Upper lobe of left lung (tissue), 6 donors: Measurements from ENCODE around the gene PLD4. TPM values are rescaled to one million over a fixed set of nuclear protein-coding genes. Genes with fewer than 3 reads are reported as not detected.

Source experiments
- ATAC-seq, 2 donors: fragments of 200-7000 bp; cut with Tn5 transposase; one replicate each; pipeline ENCODE4 v1.9.1; 2022; ENCODE audit warnings: mild to moderate bottlenecking in 2 of 2, moderate library complexity in 2 of 2; ENCODE audit not compliant: low FRiP score in 2 of 2
- DNase-seq, 2 donors: peaks; one replicate each; pipeline ENCODE4 v3.0.0-alpha.2; 2019 to 2020
- H3K27ac ChIP-seq, 4 donors: fragments of 200-600 bp; sonication (generic); one replicate each; pipeline ENCODE4 v1.5.1; 2016 to 2019
- H3K27me3 ChIP-seq, 4 donors: fragments of 200-600 bp; sonication (generic); one replicate each; pipeline ENCODE4 v1.5.1; 2017 to 2019
- H3K36me3 ChIP-seq, 4 donors: fragments of 200-600 bp; sonication (generic); one replicate each; pipeline ENCODE4 v1.5.1; 2016 to 2019
- H3K4me1 ChIP-seq, 4 donors: fragments of 200-600 bp; sonication (generic); one replicate each; pipeline ENCODE4 v1.5.1; 2018 to 2019
- H3K4me3 ChIP-seq, 4 donors: fragments of 200-600 bp; sonication (generic); one replicate each; pipeline ENCODE4 v1.5.1; 2017 to 2019; ENCODE audit warnings: mild to moderate bottlenecking in 2 of 4, moderate library complexity in 1 of 4
- H3K9me3 ChIP-seq, 4 donors: fragments of 200-600 bp; sonication (generic); one replicate each; pipeline ENCODE4 v1.5.1; 2018 to 2019
- CTCF ChIP-seq, 6 experiments: fragments of 450-650 bp in 4 of 6; fragments of 200-600 bp in 2 of 6; sonication (generic) in 2 of 6; IDR thresholded peaks; one replicate each; pipeline ENCODE4 v1.5.1; 2016 to 2019; ENCODE audit warnings: antibody characterized with exemption in 6 of 6
- EP300 ChIP-seq, 4 donors: sonication (generic); formaldehyde crosslinking; IDR thresholded peaks; one replicate each; pipeline ENCODE4 v1.5.1; 2017; ENCODE audit warnings: antibody characterized with exemption in 4 of 4, control low read depth in 2 of 4
- POLR2A ChIP-seq, 4 donors: fragments of 450-650 bp; IDR thresholded peaks; one replicate each; pipeline ENCODE4 v1.5.1; 2016 to 2017; ENCODE audit warnings: antibody characterized with exemption in 4 of 4, mild to moderate bottlenecking in 2 of 4
- POLR2AphosphoS5 ChIP-seq, 2 donors: sonication (generic); formaldehyde crosslinking; IDR thresholded peaks; one replicate each; pipeline ENCODE4 v1.5.1; 2017; ENCODE audit warnings: antibody characterized with exemption in 2 of 2
- WGBS, 2 donors: methylation state at CpG; one replicate each; pipeline ENCODE4 v1.1.5; 2017 to 2018; 5-methylcytosine and 5-hydroxymethylcytosine counted together
- total RNA-seq, 6 donors: library from RNA; depleted of rRNA in 4 of 6; stranded (reverse); fragments of >200 nt in 4 of 6; gene quantifications; one replicate each; pipeline versions ENCODE4 v1.1.0 to v1.2.1, GENCODE V29; 2016 to 2021
- donor health status: DM: no; HTN: no; CAD: no; lungs with moderate emphysema.
- donor health status: DM: no; HTN: yes; CAD: no; lungs with severe emphysema.

The PLD4 gene
- total RNA-seq, 6 donors from 2014 or later = under 0.01 to 6.1 (median 2.5) TPM; not detected in 3

GRCh38 chr14:104968541-104969401 is 44.1 kb downstream of the PLD4 start:
- peak overlapping the region in 3 of 4 donors; percentile 74 to 75 (median 74) for H3K27ac ChIP-seq
- 21 to 66% methylated on average over 7 to 16 of the region's 21 CpGs for WGBS, 2 donors

DNA sequence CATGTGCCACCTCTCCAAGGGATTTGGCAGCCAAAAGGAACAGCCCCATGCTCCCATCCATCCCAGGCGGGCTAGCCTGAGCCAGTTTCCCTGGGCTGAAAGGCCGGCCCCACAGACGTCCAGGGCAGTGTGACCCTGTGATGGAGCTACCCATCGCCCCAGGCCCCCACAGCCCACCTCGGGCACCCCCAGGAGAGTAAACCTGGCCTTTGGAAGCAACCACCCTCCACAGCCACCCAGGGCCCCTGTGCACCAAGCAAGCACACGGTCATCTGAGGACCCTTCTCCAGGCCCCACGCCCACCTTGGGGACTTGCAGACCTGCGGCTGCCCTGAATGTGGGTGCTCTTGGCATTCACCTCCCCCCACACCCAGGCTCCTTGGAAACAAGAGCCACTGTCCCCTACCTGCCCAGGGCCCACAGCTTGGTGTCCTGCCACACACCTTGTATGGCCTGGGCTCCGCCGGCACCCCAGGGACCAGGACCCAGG is 45.1 kb downstream of the PLD4 start:
- Histone ChIP-seq H3K27ac (peak overlapping the region in 3 of 4 donors; percentile 37 to 94 (median 74)), H3K27me3 (no peaks in the 10 kb centered on the region), H3K36me3 (no peaks in the 10 kb centered on the region), H3K4me1 (peaks cover 67 to 70% (median 68%) of the 10 kb centered on the region in 4 donors), H3K9me3 (no peaks in the 10 kb centered on the region), H3K4me3 (peak overlapping the region in 1 of 4 donors; percentile 15)
- TF ChIP-seq CTCF (IDR thresholded peaks at IDR 0.05) (no peak), EP300 (IDR thresholded peaks at IDR 0.05) (no peak), POLR2AphosphoS5 (IDR thresholded peaks at IDR 0.05) (no peak), POLR2A (IDR thresholded peaks at IDR 0.05) (no peak)
- ATAC-seq (no peak), DNase-seq (peak in 1 of 2 donors; percentile 69)
- WGBS, 2 donors = 80 to 89% methylated on average over 1 to 8 of the region's 10 CpGs

More at GRCh38 chr14:104968541-104969401, 44.1 kb downstream of the PLD4 start:
- DNase-seq (peak in 1 of 2 donors; percentile 69), ATAC-seq (no peak)
- no peak for TF ChIP-seq EP300 (IDR thresholded peaks at IDR 0.05)
- TF ChIP-seq CTCF (IDR thresholded peaks at IDR 0.05) = peak in 1 of 6 experiments; percentile 44
- Histone ChIP-seq H3K27me3 (no peaks in the 10 kb centered on the region), H3K4me3 (peak overlapping the region in 2 of 4 donors; percentile 40 to 41), H3K36me3 (no peaks in the 10 kb centered on the region), H3K9me3 (no peaks in the 10 kb centered on the region), H3K4me1 (peaks cover 57 to 60% (median 58%) of the 10 kb centered on the region in 4 donors)

GRCh38 chr14:104970231-104971068 is 45.8 kb downstream of the PLD4 start:
- Histone ChIP-seq H3K9me3 (no peaks in the 10 kb centered on the region), H3K36me3 (no peaks in the 10 kb centered on the region), H3K27ac (peak overlapping the region; percentile 33 to 94 (median 56)), H3K27me3 (no peaks in the 10 kb centered on the region), H3K4me3 (peak overlapping the region in 1 of 4 donors; percentile 15), H3K4me1 (peaks cover 74 to 76% (median 75%) of the 10 kb centered on the region in 4 donors)
- DNase-seq (peak in 1 of 2 donors; percentile 79), ATAC-seq (peak in 1 of 2 donors; percentile 71)
- WGBS, 2 donors = 65 to 71% methylated on average over 8 to 16 of the region's 19 CpGs
- peak in 1 of 2 donors; percentile 33 for TF ChIP-seq POLR2AphosphoS5 (IDR thresholded peaks at IDR 0.05)
- TF ChIP-seq CTCF (IDR thresholded peaks at IDR 0.05) = no peak

GRCh38 chr14:104971447-104972240 is 47.0 kb downstream of the PLD4 start:
- peak overlapping the region; percentile 62 to 94 (median 86) for H3K27ac ChIP-seq
- TF ChIP-seq POLR2A (IDR thresholded peaks at IDR 0.05) (no peak), CTCF (IDR thresholded peaks at IDR 0.05) (no peak), POLR2AphosphoS5 (IDR thresholded peaks at IDR 0.05) (no peak), EP300 (IDR thresholded peaks at IDR 0.05) (no peak)
- no peaks in the 10 kb centered on the region for H3K9me3 ChIP-seq
- ATAC-seq (no peak), DNase-seq (peak in 1 of 2 donors; percentile 81)
- 91 to 95% methylated on average over 9 of the region's 12 CpGs for WGBS, 2 donors
- H3K4me3 ChIP-seq = no peak overlapping the region
- H3K36me3 ChIP-seq = no peaks in the 10 kb centered on the region
- H3K27me3 ChIP-seq = no peaks in the 10 kb centered on the region
- H3K4me1 ChIP-seq = peaks cover 80 to 88% (median 86%) of the 10 kb centered on the region in 4 donors
